K562 (cell line): Measurements from ENCODE around the gene GDF11. TPM values are rescaled to one million over a fixed set of nuclear protein-coding genes. Genes with fewer than 3 reads are reported as not detected.

ENCODE experiments used
- PURB ChIP-seq: sonication (generic); formaldehyde crosslinking; IDR thresholded peaks from 2 replicates; pipeline ENCODE4 v1.9.0; 2021; ENCODE audit warnings: low read depth, mild to moderate bottlenecking, missing genetic modification reagents
- TFAM ChIP-seq: fragments of 250-450 bp; sonication (Bioruptor Pico); conservative IDR thresholded peaks from 2 replicates; pipeline ENCODE4 v1.5.0; 2021; ENCODE audit warnings: mild to moderate bottlenecking, moderate library complexity
- ZBTB2 ChIP-seq: fragments of 450-650 bp; IDR thresholded peaks from 2 replicates; pipeline ENCODE4 v1.6.1; 2016; ENCODE audit warnings: antibody characterized with exemption
- ZNF707 ChIP-seq: fragments of 250-450 bp; sonication (Bioruptor Pico); conservative IDR thresholded peaks from 2 replicates; pipeline ENCODE4 v1.8.0; 2022; ENCODE audit warnings: inconsistent platforms, mild to moderate bottlenecking, moderate library complexity
- polyA plus RNA-seq, 8 experiments: library from polyadenylated mRNA; depleted of rRNA in 4 of 8; stranded (reverse) in 5 of 8; unstranded in 3 of 8; fragments of >200 nt; fragmentation: Nextera tagmentation in 2 of 8; fragmentation: Illumina TruSeq in 1 of 8; extraction: Ambion mirVana in 2 of 8; extraction: Trizol in 1 of 8; gene quantifications; 2 replicates each; pipeline versions ENCODE4 v1.2.1 to v1.2.3, GENCODE V29; 2011 to 2014; ENCODE audit warnings: inconsistent platforms in 1 of 8, missing spikeins in 1 of 8
- total RNA-seq, 7 experiments: library from RNA; depleted of rRNA in 6 of 7; stranded (reverse); fragments of >200 nt in 6 of 7; fragmentation: Illumina TruSeq in 2 of 7; extraction: Trizol in 2 of 7; gene quantifications; 2 replicates each; pipeline versions ENCODE4 v1.2.1 to v1.2.3, GENCODE V29; 2011 to 2021; ENCODE audit warnings: low replicate concordance in 1 of 7
- TF ChIP-seq, protein P1 (sequence below): fragments of 200-600 bp; sonication (generic); IDR thresholded peaks from one replicate; pipeline ENCODE4 v1.6.1; 2012; ENCODE audit warnings: mild to moderate bottlenecking, low read depth, low read length, inconsistent platforms
- TF ChIP-seq, protein P2 (sequence below): sonication (generic); formaldehyde crosslinking; IDR thresholded peaks from 2 replicates; pipeline ENCODE4 v1.8.0; 2022; ENCODE audit warnings: missing genetic modification reagents, mild to moderate bottlenecking, borderline replicate concordance

GDF11 gene
- total and polyA plus RNA-seq, 9 of the 15 experiments (the other 6 are each of a cell fraction or from before 2014, with no cell fraction given): 1.4 to 15.7 (median 4.8) TPM

DNA sequence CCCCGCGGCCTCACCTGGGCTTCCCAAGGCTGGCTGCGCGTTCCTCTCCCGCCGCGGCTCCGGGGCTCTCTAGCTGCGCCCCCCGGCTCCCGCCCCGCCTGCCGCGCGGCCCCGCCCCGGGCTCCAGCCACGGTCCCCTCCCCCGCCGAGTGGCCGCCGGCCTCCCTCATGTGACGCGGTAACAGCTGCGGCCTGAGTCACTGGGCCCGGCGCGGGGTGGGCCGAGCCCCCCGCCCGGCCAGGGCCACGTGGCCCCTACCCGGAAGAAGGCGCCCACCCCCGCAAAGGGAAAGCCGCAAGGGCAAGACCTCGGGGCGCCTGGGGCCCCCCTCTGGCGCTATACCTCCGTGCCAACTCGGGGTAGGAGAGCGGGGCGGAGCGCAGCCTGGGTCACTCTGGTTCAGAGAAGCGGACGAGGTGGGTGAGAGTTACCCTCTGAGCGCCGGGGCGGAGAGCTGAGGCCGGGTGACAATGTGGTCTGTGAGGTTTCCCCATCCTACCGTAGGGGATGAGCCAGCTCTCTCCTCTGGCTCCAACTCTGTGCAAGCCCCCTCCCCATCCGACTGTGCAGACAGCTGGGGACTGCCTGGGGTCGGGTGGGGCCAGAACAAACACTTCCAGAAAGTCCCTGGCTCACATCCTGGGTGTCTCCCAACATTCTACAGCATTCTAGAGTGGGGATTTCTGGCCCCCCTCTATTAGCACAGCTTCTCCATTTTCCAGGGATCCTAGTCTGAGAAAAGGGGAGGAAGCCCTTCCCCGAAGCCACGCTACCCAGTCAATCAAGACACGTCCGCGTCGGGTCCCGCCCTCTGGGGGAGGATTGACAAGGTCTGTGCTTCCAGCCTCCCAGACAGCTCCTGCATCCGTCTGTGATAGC lies 13.7 kb upstream of the GDF11 start, which contains the start of gene CD63 (continued):
- peak; percentile 49; the same call in 1 of the 2 replicates for TF ChIP-seq ZBTB2
- TF ChIP-seq, protein P1, sequence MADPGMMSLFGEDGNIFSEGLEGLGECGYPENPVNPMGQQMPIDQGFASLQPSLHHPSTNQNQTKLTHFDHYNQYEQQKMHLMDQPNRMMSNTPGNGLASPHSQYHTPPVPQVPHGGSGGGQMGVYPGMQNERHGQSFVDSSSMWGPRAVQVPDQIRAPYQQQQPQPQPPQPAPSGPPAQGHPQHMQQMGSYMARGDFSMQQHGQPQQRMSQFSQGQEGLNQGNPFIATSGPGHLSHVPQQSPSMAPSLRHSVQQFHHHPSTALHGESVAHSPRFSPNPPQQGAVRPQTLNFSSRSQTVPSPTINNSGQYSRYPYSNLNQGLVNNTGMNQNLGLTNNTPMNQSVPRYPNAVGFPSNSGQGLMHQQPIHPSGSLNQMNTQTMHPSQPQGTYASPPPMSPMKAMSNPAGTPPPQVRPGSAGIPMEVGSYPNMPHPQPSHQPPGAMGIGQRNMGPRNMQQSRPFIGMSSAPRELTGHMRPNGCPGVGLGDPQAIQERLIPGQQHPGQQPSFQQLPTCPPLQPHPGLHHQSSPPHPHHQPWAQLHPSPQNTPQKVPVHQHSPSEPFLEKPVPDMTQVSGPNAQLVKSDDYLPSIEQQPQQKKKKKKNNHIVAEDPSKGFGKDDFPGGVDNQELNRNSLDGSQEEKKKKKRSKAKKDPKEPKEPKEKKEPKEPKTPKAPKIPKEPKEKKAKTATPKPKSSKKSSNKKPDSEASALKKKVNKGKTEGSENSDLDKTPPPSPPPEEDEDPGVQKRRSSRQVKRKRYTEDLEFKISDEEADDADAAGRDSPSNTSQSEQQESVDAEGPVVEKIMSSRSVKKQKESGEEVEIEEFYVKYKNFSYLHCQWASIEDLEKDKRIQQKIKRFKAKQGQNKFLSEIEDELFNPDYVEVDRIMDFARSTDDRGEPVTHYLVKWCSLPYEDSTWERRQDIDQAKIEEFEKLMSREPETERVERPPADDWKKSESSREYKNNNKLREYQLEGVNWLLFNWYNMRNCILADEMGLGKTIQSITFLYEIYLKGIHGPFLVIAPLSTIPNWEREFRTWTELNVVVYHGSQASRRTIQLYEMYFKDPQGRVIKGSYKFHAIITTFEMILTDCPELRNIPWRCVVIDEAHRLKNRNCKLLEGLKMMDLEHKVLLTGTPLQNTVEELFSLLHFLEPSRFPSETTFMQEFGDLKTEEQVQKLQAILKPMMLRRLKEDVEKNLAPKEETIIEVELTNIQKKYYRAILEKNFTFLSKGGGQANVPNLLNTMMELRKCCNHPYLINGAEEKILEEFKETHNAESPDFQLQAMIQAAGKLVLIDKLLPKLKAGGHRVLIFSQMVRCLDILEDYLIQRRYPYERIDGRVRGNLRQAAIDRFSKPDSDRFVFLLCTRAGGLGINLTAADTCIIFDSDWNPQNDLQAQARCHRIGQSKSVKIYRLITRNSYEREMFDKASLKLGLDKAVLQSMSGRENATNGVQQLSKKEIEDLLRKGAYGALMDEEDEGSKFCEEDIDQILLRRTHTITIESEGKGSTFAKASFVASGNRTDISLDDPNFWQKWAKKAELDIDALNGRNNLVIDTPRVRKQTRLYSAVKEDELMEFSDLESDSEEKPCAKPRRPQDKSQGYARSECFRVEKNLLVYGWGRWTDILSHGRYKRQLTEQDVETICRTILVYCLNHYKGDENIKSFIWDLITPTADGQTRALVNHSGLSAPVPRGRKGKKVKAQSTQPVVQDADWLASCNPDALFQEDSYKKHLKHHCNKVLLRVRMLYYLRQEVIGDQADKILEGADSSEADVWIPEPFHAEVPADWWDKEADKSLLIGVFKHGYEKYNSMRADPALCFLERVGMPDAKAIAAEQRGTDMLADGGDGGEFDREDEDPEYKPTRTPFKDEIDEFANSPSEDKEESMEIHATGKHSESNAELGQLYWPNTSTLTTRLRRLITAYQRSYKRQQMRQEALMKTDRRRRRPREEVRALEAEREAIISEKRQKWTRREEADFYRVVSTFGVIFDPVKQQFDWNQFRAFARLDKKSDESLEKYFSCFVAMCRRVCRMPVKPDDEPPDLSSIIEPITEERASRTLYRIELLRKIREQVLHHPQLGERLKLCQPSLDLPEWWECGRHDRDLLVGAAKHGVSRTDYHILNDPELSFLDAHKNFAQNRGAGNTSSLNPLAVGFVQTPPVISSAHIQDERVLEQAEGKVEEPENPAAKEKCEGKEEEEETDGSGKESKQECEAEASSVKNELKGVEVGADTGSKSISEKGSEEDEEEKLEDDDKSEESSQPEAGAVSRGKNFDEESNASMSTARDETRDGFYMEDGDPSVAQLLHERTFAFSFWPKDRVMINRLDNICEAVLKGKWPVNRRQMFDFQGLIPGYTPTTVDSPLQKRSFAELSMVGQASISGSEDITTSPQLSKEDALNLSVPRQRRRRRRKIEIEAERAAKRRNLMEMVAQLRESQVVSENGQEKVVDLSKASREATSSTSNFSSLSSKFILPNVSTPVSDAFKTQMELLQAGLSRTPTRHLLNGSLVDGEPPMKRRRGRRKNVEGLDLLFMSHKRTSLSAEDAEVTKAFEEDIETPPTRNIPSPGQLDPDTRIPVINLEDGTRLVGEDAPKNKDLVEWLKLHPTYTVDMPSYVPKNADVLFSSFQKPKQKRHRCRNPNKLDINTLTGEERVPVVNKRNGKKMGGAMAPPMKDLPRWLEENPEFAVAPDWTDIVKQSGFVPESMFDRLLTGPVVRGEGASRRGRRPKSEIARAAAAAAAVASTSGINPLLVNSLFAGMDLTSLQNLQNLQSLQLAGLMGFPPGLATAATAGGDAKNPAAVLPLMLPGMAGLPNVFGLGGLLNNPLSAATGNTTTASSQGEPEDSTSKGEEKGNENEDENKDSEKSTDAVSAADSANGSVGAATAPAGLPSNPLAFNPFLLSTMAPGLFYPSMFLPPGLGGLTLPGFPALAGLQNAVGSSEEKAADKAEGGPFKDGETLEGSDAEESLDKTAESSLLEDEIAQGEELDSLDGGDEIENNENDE: no peak
- no peak for TF ChIP-seq ZNF707 (CRISPR knock-in tag)
- no peak for TF ChIP-seq PURB (CRISPR knock-in tag)
- TF ChIP-seq, protein P2, sequence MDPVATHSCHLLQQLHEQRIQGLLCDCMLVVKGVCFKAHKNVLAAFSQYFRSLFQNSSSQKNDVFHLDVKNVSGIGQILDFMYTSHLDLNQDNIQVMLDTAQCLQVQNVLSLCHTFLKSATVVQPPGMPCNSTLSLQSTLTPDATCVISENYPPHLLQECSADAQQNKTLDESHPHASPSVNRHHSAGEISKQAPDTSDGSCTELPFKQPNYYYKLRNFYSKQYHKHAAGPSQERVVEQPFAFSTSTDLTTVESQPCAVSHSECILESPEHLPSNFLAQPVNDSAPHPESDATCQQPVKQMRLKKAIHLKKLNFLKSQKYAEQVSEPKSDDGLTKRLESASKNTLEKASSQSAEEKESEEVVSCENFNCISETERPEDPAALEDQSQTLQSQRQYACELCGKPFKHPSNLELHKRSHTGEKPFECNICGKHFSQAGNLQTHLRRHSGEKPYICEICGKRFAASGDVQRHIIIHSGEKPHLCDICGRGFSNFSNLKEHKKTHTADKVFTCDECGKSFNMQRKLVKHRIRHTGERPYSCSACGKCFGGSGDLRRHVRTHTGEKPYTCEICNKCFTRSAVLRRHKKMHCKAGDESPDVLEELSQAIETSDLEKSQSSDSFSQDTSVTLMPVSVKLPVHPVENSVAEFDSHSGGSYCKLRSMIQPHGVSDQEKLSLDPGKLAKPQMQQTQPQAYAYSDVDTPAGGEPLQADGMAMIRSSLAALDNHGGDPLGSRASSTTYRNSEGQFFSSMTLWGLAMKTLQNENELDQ (CRISPR knock-in tag): no peak
- no peak for TF ChIP-seq TFAM (CRISPR knock-in tag)
